ENCODE results near the gene BRINP2.

- TF ChIP-seq CTCF (IDR thresholded peaks at IDR 0.05) (no peak), ZFX (IDR thresholded peaks at IDR 0.05; ENCODE audit: borderline replicate concordance) (no peak)
Observed at GRCh38 chr1:177315261-177315660, 144.5 kb downstream of the BRINP2 start.

All from 22Rv1 (cell line).